ENCODE measurements around the gene SPNS2.

SPNS2 gene

GRCh38 chr17:4514206-4514605, 15.5 kb downstream of the SPNS2 start:
- H3K4me3 ChIP-seq (ENCODE audit: low read depth, low read length) = no peak overlapping the region
- no peak for DNase-seq (ENCODE audit: low read depth)

GRCh38 chr17:4514779-4515178, 16.1 kb downstream of the SPNS2 start:
- DNase-seq (ENCODE audit: low read depth) = no peak
- H3K4me3 ChIP-seq (ENCODE audit: low read depth, low read length) = no peak overlapping the region

- no peak overlapping the region for H3K4me3 ChIP-seq (ENCODE audit: low read depth, low read length)
- no peak for DNase-seq (ENCODE audit: low read depth)
These were observed 16.8 kb downstream of the SPNS2 start for GRCh38 chr17:4515501-4515900.

- no peak for DNase-seq (ENCODE audit: low read depth)
- H3K4me3 ChIP-seq (ENCODE audit: low read depth, low read length) = no peak overlapping the region
These were observed 18.1 kb downstream of the SPNS2 start for GRCh38 chr17:4516735-4517134.

GRCh38 chr17:4518901-4519300, 20.2 kb downstream of the SPNS2 start:
- no peak overlapping the region for H3K4me3 ChIP-seq (ENCODE audit: low read depth, low read length)
- no peak for DNase-seq (ENCODE audit: low read depth)

GRCh38 chr17:4519361-4519788, 20.7 kb downstream of the SPNS2 start:
- no peak overlapping the region for H3K4me3 ChIP-seq (ENCODE audit: low read depth, low read length)
- DNase-seq (ENCODE audit: low read depth) = no peak

GRCh38 chr17:4520060-4520893, 21.6 kb downstream of the SPNS2 start:
- no peak for DNase-seq (ENCODE audit: low read depth)
- no peak overlapping the region for H3K4me3 ChIP-seq (ENCODE audit: low read depth, low read length)

- DNase-seq (ENCODE audit: low read depth) = no peak
- no peak overlapping the region for H3K4me3 ChIP-seq (ENCODE audit: low read depth, low read length)
These were observed 22.4 kb downstream of the SPNS2 start for GRCh38 chr17:4520894-4521600.

- H3K4me3 ChIP-seq (ENCODE audit: low read depth, low read length) = no peak overlapping the region
- DNase-seq (ENCODE audit: low read depth) = no peak
These were observed 24.0 kb downstream of the SPNS2 start for GRCh38 chr17:4522661-4523060.

GRCh38 chr17:4523946-4524345, 25.3 kb downstream of the SPNS2 start:
- H3K4me3 ChIP-seq (ENCODE audit: low read depth, low read length) = no peak overlapping the region
- no peak for DNase-seq (ENCODE audit: low read depth)

- no peak for DNase-seq (ENCODE audit: low read depth)
- H3K4me3 ChIP-seq (ENCODE audit: low read depth, low read length) = no peak overlapping the region
These were observed 27.2 kb downstream of the SPNS2 start for GRCh38 chr17:4525691-4526397.

GRCh38 chr17:4527134-4527533, 28.5 kb downstream of the SPNS2 start:
- DNase-seq (ENCODE audit: low read depth) = no peak
- H3K4me3 ChIP-seq (ENCODE audit: low read depth, low read length) = no peak overlapping the region

- H3K4me3 ChIP-seq (ENCODE audit: low read depth, low read length) = no peak overlapping the region
- DNase-seq (ENCODE audit: low read depth) = no peak
These were observed 29.0 kb downstream of the SPNS2 start for GRCh38 chr17:4527566-4528125.

GRCh38 chr17:4529533-4530152, 31.0 kb downstream of the SPNS2 start:
- H3K4me3 ChIP-seq (ENCODE audit: low read depth, low read length) = no peak overlapping the region
- DNase-seq (ENCODE audit: low read depth) = no peak

- H3K4me3 ChIP-seq (ENCODE audit: low read depth, low read length) = no peak overlapping the region
- no peak for DNase-seq (ENCODE audit: low read depth)
These were observed 32.4 kb downstream of the SPNS2 start for GRCh38 chr17:4530799-4531730.

GRCh38 chr17:4531988-4532736, 33.5 kb downstream of the SPNS2 start:
- H3K4me3 ChIP-seq (ENCODE audit: low read depth, low read length) = no peak overlapping the region
- no peak for DNase-seq (ENCODE audit: low read depth)

GRCh38 chr17:4532860-4533522, 34.3 kb downstream of the SPNS2 start:
- DNase-seq (ENCODE audit: low read depth) = no peak

More at GRCh38 chr17:4532860-4533522, 34.3 kb downstream of the SPNS2 start:
- no peak overlapping the region for H3K4me3 ChIP-seq (ENCODE audit: low read depth, low read length)
